Skin epidermis (tissue), 12 donors: Measurements from ENCODE around the gene SDSL.

Experiments
- H3K27ac ChIP-seq, 21 experiments: fragments of 200-600 bp; sonication (generic) in 11 of 21; one replicate each; pipeline ENCODE4 v1.5.0; 2020; ENCODE audit warnings: mild to moderate bottlenecking in 3 of 21, inconsistent platforms in 2 of 21, moderate library complexity in 2 of 21
- H3K4me3 ChIP-seq, 7 experiments: fragments of 200-600 bp; sonication (generic) in 2 of 7; one replicate each; pipeline ENCODE4 v1.5.0; 2020; ENCODE audit warnings: inconsistent platforms in 2 of 7, mild to moderate bottlenecking in 2 of 7, moderate library complexity in 1 of 7

Gene SDSL, protein sequence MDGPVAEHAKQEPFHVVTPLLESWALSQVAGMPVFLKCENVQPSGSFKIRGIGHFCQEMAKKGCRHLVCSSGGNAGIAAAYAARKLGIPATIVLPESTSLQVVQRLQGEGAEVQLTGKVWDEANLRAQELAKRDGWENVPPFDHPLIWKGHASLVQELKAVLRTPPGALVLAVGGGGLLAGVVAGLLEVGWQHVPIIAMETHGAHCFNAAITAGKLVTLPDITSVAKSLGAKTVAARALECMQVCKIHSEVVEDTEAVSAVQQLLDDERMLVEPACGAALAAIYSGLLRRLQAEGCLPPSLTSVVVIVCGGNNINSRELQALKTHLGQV

DNA sequence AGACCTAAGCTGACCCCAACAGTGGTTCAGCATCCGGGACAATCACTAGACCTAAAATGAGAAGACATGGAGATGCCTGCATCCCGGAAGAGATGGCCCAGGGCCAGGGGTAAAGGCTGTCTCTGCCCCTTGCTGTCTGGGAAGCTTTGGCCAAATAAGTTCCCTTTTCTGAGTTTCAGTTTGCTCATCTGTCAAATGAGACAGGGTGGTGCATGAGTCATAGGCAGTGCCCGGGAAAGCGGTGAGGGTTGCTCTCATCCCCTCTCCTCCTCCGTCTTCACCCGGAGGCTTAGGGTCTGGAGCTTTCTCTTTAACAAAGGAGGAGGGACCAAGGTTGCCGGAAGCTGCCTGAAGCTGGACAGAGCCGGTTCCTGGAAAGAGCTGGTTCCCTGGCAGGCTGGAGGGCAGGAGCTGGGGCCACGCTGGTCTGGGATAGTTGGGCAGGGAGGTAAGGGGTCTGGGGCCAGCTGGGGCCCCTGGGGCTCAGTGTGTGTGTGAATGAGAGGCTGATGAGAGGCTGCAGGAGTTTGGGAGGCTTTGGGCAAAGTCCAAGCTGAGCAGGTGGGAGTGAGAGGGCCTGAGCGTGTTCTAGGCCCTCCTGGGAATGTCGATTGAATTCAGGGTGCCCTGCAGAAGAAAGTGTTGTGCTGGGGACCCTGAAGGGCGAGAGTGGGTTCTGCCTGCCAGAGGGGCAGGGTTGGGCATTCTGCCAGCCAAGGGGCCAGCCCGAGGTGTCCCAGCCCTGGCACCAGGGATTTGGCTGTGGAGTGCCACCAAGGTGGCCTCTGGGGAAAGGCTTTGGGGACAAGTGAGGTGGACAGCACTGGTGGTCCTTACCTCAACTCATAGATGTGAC, at the start of gene SDSL:
TSS of gene SDSL (plus strand) at position 351 of the 856 bp plus-strand sequence. CDS start 5,603 bp downstream, outside the sequence.
- Histone ChIP-seq H3K27ac (peak within 1 kb of the TSS in 20 of 21 experiments; percentile 4 to 87 (median 66)), H3K4me3 (peak within 1 kb of the TSS; percentile 19 to 46 (median 36))

DNA sequence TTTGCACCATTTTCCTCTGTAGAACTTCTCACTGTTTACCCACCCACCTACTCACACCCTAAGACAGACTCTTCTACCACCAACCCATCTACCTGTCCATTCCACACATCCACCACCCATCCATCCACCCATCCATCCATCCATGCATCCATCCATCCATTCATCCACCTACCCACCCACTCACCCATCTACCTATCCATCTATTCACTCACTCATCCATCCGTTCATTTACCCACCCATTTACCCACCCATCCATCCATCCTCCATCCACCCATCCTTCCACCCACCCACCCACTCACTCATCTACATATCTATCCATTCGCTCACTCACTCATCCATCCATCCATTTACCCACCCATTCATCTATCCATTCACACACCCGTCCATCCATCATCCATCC, 48.7 kb upstream of the SDSL start:
- H3K27ac ChIP-seq = no peak overlapping the region
- no peak overlapping the region for H3K4me3 ChIP-seq

DNA sequence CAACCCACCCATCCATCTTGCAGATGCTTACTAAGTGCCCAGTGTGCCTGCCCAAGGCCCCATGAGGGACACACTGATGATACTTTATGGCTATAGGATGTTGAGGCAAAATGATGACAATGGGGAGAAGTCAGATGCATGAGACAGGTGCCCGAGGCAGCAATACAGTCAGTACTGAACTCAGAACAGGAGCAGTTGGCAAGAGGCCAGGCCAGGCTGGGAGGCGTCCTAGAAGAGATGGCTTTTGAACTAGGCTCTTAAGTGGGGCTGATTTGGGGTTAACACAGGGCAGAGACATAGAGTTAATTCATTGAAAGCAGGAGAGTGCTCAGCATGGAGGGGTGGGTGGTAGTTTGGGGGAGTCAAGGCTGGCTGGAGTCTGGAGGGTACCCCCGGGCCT, 48.2 kb upstream of the SDSL start:
- no peak overlapping the region for H3K27ac ChIP-seq
- H3K4me3 ChIP-seq = no peak overlapping the region

DNA sequence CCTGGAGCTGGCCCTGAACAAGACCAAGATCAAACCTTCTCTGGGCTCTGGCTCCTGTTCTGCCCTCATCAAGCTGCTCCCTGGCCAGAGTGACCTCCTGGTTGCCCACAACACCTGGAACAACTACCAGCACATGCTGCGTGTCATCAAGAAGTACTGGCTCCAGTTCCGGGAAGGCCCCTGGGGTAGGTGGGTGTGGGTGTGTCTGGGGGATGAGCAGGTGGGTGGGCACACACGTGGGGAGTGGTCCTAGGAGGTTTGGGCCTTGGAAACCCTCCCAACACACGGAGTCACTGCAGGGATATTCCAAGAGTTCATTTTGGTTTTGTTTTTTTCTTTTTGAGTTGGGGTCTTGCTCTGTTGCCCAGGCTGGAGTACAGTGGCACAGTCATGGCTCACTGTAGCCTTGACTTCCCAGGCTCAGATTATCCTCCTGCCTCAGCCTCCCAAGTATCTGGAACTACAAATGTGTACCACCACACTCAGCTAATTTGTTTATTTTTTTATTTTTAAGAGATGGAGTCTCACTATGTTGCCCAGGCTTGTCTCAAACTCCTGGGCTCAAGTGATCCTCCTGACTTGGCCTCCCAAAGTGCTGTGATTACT, 47.3 kb upstream of the SDSL start:
- Histone ChIP-seq H3K27ac (no peak overlapping the region), H3K4me3 (no peak overlapping the region)

DNA sequence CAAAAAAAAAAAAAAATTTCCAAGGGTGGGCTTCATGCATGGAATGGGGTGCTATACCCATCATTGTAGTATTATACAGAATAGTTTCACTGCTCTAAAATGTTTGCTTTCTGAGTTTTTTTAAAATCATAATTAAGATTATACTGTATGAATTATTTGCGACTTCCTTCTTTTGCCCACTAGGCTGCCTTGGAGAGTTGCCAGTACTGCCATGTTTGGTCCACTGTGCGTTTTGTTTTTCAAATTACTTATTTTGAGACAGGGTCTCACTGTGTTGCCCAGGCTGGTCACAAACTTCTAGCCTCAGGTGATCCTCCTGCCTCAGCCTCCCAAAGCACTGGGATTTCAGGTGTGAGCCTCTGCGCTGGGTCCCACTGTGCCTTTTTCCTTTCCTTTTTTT, 43.9 kb upstream of the SDSL start:
- H3K4me3 ChIP-seq = no peak overlapping the region
- H3K27ac ChIP-seq = no peak overlapping the region

DNA sequence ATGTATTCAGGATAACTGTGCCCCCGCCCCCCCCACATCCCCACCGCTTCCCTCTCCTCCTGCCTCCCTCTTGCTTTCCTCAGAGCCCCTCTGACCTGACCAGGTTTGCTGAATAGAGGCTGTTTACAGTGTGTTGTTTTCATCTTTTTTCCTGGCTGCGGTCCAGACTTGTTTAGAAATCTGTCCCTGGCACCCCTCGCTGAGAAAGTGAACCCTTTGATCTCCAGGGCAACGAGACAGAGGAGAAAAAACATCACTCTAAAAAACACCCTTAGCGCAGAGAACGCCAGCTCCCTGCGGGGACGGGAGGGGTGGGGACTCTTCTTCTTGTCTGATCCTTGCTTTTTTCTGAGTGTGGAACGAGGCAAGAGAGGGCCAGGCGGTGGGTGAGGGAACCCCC, 41.0 kb upstream of the SDSL start:
- H3K4me3 ChIP-seq = no peak overlapping the region
- H3K27ac ChIP-seq = no peak overlapping the region

DNA sequence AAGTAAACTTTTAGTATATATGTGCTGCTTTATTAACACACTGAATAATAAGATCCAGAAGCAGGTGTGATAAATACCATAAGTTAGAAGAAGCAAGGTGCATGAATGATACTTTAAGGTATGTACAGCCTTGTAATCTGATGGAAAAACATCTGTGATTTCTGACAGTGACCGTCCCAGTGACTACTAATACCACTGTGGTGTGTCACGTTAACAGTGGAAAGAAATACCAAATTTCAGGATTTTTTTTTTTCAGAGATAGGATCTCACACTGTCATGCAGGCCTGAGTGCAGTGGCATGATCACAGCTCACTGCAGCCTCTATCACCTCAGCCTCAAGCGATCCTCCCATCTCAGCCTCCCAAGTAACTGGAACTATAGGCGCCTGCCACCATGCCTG, 40.0 kb upstream of the SDSL start:
- Histone ChIP-seq H3K4me3 (no peak overlapping the region), H3K27ac (no peak overlapping the region)

DNA sequence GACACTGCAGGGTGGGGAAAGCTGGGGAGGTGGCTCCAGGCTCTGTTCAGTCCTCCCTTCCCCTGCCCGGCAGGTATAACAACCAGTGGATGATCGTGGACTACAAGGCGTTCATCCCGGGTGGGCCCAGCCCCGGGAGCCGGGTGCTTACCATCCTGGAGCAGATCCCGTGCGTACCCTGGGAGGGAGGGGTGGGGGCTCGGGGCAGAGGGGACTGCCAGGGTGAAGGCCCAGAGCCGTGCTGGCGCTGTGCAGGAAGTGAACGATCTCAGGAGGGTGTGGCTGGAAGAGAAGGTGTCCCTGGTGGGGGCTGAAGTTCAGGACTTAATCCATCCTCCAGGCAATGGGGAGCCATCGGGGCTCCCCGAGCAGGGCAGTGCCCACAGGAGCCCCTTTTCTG, 37.4 kb upstream of the SDSL start:
- no peak overlapping the region for H3K4me3 ChIP-seq
- H3K27ac ChIP-seq = no peak overlapping the region

DNA sequence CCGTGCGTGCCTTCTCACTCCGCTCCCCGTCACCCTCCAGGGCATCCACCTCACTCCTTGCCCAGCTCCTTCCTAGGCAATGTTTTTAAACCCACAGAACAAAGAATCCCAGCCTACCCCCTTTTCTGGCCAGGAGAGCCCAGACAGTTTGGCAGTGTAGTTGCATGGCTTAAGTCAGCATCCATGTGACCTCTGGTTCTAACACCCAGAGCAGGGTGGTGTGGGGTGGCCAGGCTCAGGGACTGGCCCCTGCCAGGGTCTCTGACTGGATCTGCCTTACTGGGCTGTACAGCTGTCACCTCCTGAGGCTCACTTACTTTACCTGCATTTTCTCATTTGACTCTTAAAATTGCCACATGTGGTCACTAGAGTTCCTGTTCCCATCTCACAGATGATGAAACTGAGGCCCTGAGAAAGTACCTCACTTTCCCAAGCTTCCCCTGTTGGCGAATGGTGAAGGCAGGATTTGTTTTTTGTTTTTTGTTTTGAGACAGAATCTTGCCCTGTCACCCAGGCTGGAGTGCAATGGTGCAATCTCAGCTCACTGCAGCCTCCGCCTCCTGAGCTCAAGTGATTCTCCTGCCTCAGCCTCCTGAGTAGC, 36.8 kb upstream of the SDSL start:
- Histone ChIP-seq H3K27ac (no peak overlapping the region), H3K4me3 (no peak overlapping the region)

DNA sequence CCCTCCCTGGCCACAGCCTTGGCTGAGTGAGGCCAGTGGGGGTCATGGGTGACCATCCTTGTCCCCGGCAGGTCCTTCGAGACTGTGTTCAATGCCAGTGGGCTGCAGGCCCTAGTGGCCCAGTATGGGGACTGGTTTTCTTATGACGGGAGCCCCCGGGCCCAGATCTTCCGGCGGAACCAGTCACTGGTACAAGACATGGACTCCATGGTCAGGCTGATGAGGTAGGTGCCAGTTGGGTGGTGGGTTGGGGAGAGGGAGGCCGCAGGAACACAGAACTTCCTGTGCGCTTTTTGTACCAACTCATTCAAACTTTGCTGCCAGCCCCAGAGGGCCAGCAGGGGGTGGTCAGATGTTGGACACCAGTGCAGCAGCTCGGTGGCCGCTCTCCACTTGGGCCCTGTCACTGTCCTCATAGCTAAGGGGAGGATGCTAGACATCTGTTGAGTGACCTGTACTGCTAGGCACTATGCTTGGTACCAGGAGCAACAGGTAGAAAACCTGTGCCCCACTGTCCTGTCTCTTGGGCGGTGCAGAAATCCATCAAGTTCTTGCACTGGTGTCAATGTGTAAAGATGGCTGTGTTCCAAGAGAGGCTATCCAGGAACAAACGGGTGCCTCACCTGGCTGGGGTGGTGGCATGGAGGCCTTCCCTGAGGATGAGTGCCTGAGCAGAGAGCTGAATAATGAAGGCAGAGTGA, 35.2 kb upstream of the SDSL start:
- H3K27ac ChIP-seq = no peak overlapping the region
- no peak overlapping the region for H3K4me3 ChIP-seq

DNA sequence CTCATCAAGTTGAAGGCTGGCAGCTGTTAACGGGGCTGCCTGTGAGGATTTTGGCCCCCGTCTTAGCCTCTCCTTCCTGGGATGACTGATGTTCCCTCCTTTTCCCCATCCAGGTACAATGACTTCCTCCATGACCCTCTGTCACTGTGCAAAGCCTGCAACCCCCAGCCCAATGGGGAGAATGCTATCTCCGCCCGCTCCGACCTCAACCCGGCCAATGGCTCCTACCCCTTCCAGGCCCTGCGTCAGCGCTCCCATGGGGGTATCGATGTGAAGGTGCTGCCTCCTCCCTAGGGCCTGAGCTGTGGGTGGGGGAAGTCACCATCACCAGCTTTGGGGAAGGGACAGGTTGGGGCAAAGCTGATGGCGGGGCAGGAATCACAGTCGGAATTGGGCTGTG, 34.5 kb upstream of the SDSL start:
- Histone ChIP-seq H3K4me3 (no peak overlapping the region), H3K27ac (no peak overlapping the region)

DNA sequence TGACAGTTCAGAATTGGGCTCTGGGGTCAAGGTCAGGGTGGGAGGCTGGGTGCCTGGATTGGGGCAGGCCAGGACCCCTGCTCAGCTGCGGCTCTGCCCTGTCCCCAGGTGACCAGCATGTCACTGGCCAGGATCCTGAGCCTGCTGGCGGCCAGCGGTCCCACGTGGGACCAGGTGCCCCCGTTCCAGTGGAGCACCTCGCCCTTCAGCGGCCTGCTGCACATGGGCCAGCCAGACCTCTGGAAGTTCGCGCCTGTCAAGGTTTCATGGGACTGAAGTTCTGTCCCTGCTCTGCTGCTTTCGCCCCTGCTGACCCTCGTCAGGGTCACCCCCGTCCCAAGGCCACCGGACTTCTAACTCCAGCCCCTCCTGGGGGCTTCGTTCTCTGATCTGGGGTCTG, 33.8 kb upstream of the SDSL start:
- Histone ChIP-seq H3K4me3 (no peak overlapping the region), H3K27ac (no peak overlapping the region)

DNA sequence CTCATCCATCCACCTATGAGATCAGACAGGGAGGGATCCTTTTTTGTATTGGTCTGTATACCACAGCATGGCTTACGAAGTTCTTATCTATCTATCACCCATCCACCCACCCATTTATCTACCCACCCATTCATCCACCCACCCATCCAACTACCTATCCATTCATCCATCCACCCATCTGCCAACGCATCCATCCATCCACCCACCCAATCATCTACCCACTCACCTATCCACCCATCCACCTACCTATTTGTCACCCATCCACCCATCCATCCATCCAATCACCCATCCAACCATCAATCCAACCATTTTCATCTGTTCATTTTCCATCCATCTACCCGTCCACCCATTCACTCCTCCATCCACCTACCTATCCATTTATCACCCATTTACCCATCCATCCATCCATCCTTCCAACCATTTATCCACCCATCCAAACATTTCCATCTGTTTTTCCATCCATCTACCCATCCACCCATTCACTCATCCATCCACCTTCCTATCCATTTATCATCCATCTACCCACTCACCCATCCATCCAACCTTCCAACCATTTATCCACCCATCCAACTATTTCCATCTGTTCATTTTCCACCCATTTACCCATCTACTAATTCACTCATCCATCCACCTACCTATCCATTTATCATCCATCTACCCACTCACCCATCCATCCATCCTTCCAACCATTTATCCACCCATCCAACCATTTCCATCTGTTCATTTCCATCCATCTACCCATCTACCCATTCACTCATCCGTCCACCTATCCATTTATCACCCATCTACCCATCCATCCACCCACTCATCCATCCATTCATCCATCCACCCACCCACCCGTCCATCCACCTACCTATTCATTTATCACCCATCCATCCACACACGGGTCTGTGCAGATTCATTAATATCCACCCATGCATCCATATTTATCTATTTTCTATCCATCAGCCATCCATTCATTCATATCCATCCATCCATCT, 31.8 kb upstream of the SDSL start:
- Histone ChIP-seq H3K4me3 (no peak overlapping the region), H3K27ac (no peak overlapping the region)

DNA sequence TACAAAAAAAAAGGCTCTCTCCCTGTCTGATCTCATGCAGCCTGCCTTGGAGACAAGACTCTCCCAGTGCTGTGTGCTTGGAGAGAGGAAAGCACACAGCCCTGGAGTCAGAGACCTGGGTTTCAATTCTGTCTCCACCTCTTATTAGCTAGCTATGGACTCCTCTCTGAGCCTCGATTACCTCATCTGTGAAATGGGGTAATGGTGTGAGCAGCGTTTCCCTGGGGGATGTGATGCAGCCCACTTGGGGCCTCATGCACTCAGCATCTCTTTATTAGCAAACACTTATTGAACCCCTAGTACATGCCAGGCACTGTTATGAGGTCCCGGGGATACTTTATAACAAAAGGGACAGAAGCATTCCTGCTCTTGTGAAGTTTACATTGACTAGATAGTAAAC, 31.0 kb upstream of the SDSL start:
- H3K4me3 ChIP-seq = no peak overlapping the region
- no peak overlapping the region for H3K27ac ChIP-seq

DNA sequence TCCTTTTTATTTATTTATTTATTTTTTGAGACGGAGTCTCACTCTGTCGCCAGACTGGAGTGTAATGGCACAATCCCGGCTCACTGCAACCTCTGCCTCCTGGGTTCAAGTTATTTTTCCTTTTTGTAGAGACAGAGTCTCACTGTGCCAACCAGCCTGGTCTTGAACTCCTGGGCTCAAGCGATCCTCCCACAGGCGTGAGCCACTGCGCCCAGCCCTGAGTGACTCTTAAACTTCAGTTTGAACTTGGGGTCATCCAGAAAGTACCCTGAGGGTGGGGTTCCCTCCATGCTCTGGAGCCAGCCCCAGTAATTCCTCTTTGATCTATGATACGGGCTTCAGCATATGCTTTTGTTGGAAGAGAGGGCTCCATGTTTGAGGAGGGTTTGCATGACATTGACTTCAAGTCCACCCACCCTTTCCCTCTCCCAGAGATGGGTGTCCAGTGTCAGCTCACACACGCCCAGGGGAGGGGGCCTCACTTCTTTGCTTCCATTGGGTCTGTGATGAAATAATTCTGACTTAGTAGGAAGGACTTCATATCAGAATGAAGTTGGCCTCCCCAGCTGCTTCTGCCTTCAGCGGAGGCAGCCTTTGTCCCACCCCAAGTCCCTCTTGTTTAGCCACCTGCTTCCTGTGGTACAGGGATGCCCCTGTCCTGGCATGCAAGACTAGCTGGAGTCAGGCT, 30.4 kb upstream of the SDSL start:
- no peak overlapping the region for H3K27ac ChIP-seq
- H3K4me3 ChIP-seq = no peak overlapping the region

DNA sequence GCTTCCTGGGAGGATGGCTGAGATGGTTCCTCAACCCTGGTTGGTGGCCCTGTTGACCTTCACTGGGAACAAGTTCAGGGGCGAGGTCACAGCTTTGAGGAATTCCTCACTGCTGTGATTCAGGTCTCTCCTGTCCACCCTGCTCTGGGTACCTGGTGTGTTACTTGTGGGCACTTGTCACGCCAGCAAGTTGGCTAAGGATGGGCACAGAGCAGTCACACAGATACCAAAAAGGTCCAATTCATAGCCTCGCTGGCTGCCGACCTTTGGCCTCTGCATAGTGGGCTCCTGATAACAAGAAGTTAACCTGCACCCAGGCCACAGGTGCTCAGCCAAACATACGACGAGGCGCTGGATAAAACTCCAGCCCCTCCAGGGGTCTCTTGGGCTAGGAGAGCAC, 29.7 kb upstream of the SDSL start:
- H3K4me3 ChIP-seq = no peak overlapping the region
- H3K27ac ChIP-seq = no peak overlapping the region

DNA sequence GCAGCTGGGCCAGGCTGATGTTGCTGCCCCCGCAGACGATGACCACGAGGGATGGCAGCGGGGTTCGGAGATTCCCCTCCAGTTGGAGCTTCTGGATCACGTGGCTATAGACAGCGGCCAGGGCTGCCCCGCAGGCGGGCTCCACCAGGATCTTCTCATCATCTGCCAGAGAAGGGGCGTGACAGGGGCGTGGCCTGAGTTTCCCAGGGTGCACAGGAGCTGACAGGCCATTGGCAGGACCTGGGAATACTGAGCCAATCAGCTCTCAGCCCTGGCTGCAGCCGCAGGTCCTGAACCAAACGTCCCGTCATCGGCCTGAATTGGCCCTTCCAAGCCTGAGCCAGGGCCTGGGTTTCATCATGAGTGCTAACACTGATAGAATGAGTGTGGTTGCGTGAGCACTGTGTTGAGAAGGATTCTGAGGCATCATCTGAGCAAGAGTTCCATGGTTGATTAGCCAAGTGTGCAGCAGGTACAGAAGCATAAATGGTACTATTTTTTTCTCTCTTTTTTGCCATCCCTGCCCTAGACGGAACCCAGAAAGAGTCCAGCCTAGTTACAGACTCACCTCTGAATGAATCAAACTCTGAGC, 29.1 kb upstream of the SDSL start:
- no peak overlapping the region for H3K4me3 ChIP-seq
- H3K27ac ChIP-seq = no peak overlapping the region

DNA sequence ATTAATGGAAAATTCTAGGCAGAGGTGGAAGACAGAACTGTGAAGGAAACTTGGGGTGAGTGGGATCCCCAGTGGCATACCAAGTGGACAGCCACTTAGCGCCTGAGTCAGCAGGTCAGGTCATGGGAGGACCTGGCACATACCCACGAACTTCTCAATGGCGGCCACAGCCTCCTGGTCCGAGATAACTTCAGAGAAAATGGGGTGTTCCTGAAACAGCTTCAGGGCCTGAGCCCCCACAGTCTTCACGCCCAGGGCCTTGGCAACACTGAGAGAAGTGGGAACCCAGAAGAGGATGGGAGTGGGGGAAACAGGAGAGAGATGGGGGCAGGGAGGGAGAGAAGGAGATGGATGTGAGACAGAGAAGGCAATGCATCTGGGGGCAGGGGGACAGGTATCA, 28.4 kb upstream of the SDSL start:
- H3K27ac ChIP-seq = no peak overlapping the region
- no peak overlapping the region for H3K4me3 ChIP-seq
